Limb (tissue), 2 donors: ENCODE data around the gene ZNF346.
A peak's percentile ranks its signal among the peaks of the same experiment; 100 is the strongest.

Source experiments
- DNase-seq, 2 donors: peaks; one replicate each; pipeline ENCODE4 v3.0.0-alpha.2; 2016; ENCODE audit errors: extremely low spot score in 2 of 2

Gene ZNF346

GRCh38 chr5:177116631-177117373 is 94.3 kb downstream of the ZNF346 start:
- peak; percentile 89 to 92 for DNase-seq

- DNase-seq = no peak
Observed at GRCh38 chr5:177117441-177118045, 95.0 kb downstream of the ZNF346 start.

GRCh38 chr5:177122566-177122965 is 100.1 kb downstream of the ZNF346 start:
- DNase-seq = no peak

- no peak for DNase-seq
Observed at GRCh38 chr5:177123789-177124485, 101.4 kb downstream of the ZNF346 start.

GRCh38 chr5:177124486-177124991 is 102.0 kb downstream of the ZNF346 start:
- no peak for DNase-seq

- no peak for DNase-seq
Observed at GRCh38 chr5:177126771-177127170, 104.3 kb downstream of the ZNF346 start.

GRCh38 chr5:177128551-177128981 is 106.1 kb downstream of the ZNF346 start:
- no peak for DNase-seq

- DNase-seq = no peak
Observed at GRCh38 chr5:177130211-177131018, 107.9 kb downstream of the ZNF346 start.
